H1 (cell line): ENCODE results near the gene GRID2. TPM values are rescaled to one million over a fixed set of nuclear protein-coding genes. Genes with fewer than 3 reads are reported as not detected.

Experiments used
- CTCF ChIA-PET: fragments of 300-600 bp; sonication (Branson Sonifier 250); formaldehyde crosslinking; loops from one replicate; lab custom pipeline; 2021; ENCODE audit not compliant: partially characterized antibody; lab: Charles Lee
- POLR2A ChIA-PET: fragments of 300-600 bp; sonication (Branson Sonifier 250); formaldehyde crosslinking; loops from one replicate; lab custom pipeline; 2021; ENCODE audit warnings: inconsistent platforms; ENCODE audit not compliant: partially characterized antibody; lab: Charles Lee
- DNase-seq, 2 experiments: peaks; one replicate each; pipeline versions ENCODE4 v3.0.0 to v3.0.0-alpha.2; 2010 to 2022; ENCODE audit warnings: low spot score in 2 of 2, low read depth in 1 of 2, mixed read lengths in 1 of 2
- FAIRE-seq: peaks from 2 replicates; lab custom pipeline; 2011; peaks lifted over from hg19 to GRCh38; lab: Jason Lieb, UNC
- H2AFZ ChIP-seq: 2 replicates; pipeline ENCODE4 v1.8.1; 2012; ENCODE audit warnings: low read length, inconsistent platforms
- H2AK5ac ChIP-seq: 2 replicates; pipeline ENCODE4 v1.6.1; 2013; ENCODE audit warnings: low read depth, low read length
- H2BK120ac ChIP-seq: replicated peaks from 2 replicates; pipeline ENCODE3; 2013; ENCODE audit warnings: low read depth, low read length, inconsistent platforms
- H2BK12ac ChIP-seq: 2 replicates; pipeline ENCODE4 v1.6.1; 2013; ENCODE audit warnings: low read depth, low read length
- H2BK15ac ChIP-seq: 2 replicates; pipeline ENCODE4 v1.6.1; 2013; ENCODE audit warnings: low read length
- H2BK20ac ChIP-seq: 2 replicates; pipeline ENCODE4 v1.6.1; 2013; ENCODE audit warnings: low read length
- H2BK5ac ChIP-seq: 2 replicates; pipeline ENCODE4 v1.6.1; 2013; ENCODE audit warnings: low read depth, low read length
- H3K14ac ChIP-seq: 2 replicates; pipeline ENCODE4 v1.6.1; 2013; ENCODE audit warnings: inconsistent platforms; ENCODE audit not compliant: insufficient read length
- H3K18ac ChIP-seq: 2 replicates; pipeline ENCODE4 v1.6.1; 2013; ENCODE audit warnings: low read length; ENCODE audit errors: extremely low read depth
- H3K23ac ChIP-seq: 2 replicates; pipeline ENCODE4 v1.6.1; 2013; ENCODE audit warnings: inconsistent platforms; ENCODE audit not compliant: insufficient read length
- H3K23me2 ChIP-seq: 2 replicates; pipeline ENCODE4 v1.6.1; 2013; ENCODE audit warnings: low read depth, low read length
- H3K27ac ChIP-seq: 2 replicates; pipeline ENCODE4 v1.6.1; 2011; ENCODE audit warnings: low read depth, low read length, inconsistent platforms
- H3K27me3 ChIP-seq, 4 experiments: replicated peaks in 1 of 4; 1 replicate in 1 of 4; 2 replicates in 3 of 4; pipeline versions ENCODE4 v1.6.1 to v1.8.1; 2011 to 2013; ENCODE audit warnings: low read length in 3 of 4, mild to moderate bottlenecking in 3 of 4, inconsistent platforms in 2 of 4, mixed read lengths in 2 of 4, moderate library complexity in 1 of 4; ENCODE audit not compliant: control insufficient read depth in 3 of 4, insufficient read depth in 3 of 4; ENCODE audit errors: extremely low read depth in 1 of 4
- H3K36me3 ChIP-seq, 4 experiments: 2 replicates each; pipeline versions ENCODE4 v1.6.1 to v1.8.1; 2011 to 2013; ENCODE audit warnings: mild to moderate bottlenecking in 4 of 4, low read length in 3 of 4, moderate library complexity in 2 of 4, control low read depth in 1 of 4, inconsistent platforms in 1 of 4; ENCODE audit not compliant: insufficient read depth in 4 of 4, control insufficient read depth in 2 of 4
- H3K4ac ChIP-seq: replicated peaks from 2 replicates; pipeline ENCODE3; 2013; ENCODE audit warnings: low read length, low read depth, mixed read lengths, inconsistent platforms; ENCODE audit not compliant: insufficient read length
- H3K4me1 ChIP-seq, 4 experiments: replicated peaks in 1 of 4; 1 replicate in 1 of 4; 2 replicates in 3 of 4; pipeline versions ENCODE4 v1.6.1 to v1.8.1; 2011 to 2013; ENCODE audit warnings: low read length in 3 of 4, inconsistent platforms in 2 of 4, mixed read lengths in 1 of 4; ENCODE audit not compliant: insufficient read depth in 4 of 4, control insufficient read depth in 3 of 4
- H3K4me2 ChIP-seq, 2 experiments: 2 replicates each; pipeline versions ENCODE4 v1.6.1 to v1.8.1; 2011 to 2013; ENCODE audit warnings: low read depth in 2 of 2, low read length in 2 of 2, control low read depth in 1 of 2, inconsistent platforms in 1 of 2, mild to moderate bottlenecking in 1 of 2; ENCODE audit not compliant: insufficient read depth in 1 of 2
- H3K4me3 ChIP-seq, 4 experiments: fragments of 200-600, 300-600 bp in 1 of 4; sonication (generic), shearing (Covaris generic), sonication (Bioruptor Twin) in 1 of 4; 2 replicates each; pipeline versions ENCODE4 v1.5.1 to v1.8.1; 2011 to 2016; ENCODE audit warnings: low read length in 4 of 4, low read depth in 3 of 4, control low read depth in 2 of 4, inconsistent platforms in 2 of 4, mild to moderate bottlenecking in 2 of 4, mixed read lengths in 1 of 4, moderate library complexity in 1 of 4; ENCODE audit not compliant: insufficient read depth in 2 of 4; ENCODE audit errors: extremely low read depth in 1 of 4
- H3K56ac ChIP-seq: replicated peaks from 2 replicates; pipeline ENCODE3; 2013; ENCODE audit warnings: low read depth, mild to moderate bottlenecking, mixed read lengths, low read length, inconsistent platforms; ENCODE audit not compliant: insufficient read length
- H3K79me1 ChIP-seq: 2 replicates; pipeline ENCODE4 v1.6.1; 2013; ENCODE audit warnings: low read depth, low read length, control low read depth
- H3K79me2 ChIP-seq, 2 experiments: 2 replicates each; pipeline versions ENCODE4 v1.6.1 to v1.8.1; 2012 to 2013; ENCODE audit warnings: low read length in 2 of 2, mild to moderate bottlenecking in 2 of 2, inconsistent platforms in 1 of 2; ENCODE audit not compliant: insufficient read depth in 2 of 2, control insufficient read depth in 1 of 2
- H3K9ac ChIP-seq, 4 experiments: replicated peaks in 1 of 4; 1 replicate in 1 of 4; 2 replicates in 3 of 4; pipeline versions ENCODE4 v1.6.1 to v1.8.1; 2011 to 2013; ENCODE audit warnings: low read depth in 3 of 4, low read length in 3 of 4, control low read depth in 2 of 4, mild to moderate bottlenecking in 2 of 4, moderate library complexity in 2 of 4, inconsistent platforms in 1 of 4; ENCODE audit errors: extremely low read depth in 1 of 4
- H3K9me3 ChIP-seq, 2 experiments: 2 replicates each; pipeline versions ENCODE4 v1.6.1 to v1.8.1; 2012 to 2013; ENCODE audit warnings: mild to moderate bottlenecking in 2 of 2, moderate library complexity in 2 of 2, control low read depth in 1 of 2, inconsistent platforms in 1 of 2, low read depth in 1 of 2, low read length in 1 of 2, mixed read lengths in 1 of 2; ENCODE audit not compliant: insufficient read depth in 2 of 2
- H4K20me1 ChIP-seq, 2 experiments: replicated peaks in 1 of 2; 2 replicates each; pipeline versions ENCODE3 to v1.8.1; 2011 to 2013; ENCODE audit warnings: inconsistent platforms in 2 of 2, low read length in 2 of 2, mild to moderate bottlenecking in 1 of 2; ENCODE audit not compliant: insufficient read depth in 2 of 2, control insufficient read depth in 1 of 2
- H4K5ac ChIP-seq: 2 replicates; pipeline ENCODE4 v1.6.1; 2013; ENCODE audit warnings: low read length, low read depth, mixed read lengths, inconsistent platforms; ENCODE audit not compliant: insufficient read length
- H4K8ac ChIP-seq: 2 replicates; pipeline ENCODE4 v1.8.0; 2013; ENCODE audit warnings: mild to moderate bottlenecking, moderate library complexity, low read length, inconsistent platforms; ENCODE audit not compliant: insufficient read depth; ENCODE audit errors: extremely low read depth
- H4K91ac ChIP-seq: replicated peaks from 2 replicates; pipeline ENCODE3; 2013; ENCODE audit warnings: low read length, mixed read lengths, inconsistent platforms; ENCODE audit not compliant: insufficient read length
- ASH2L ChIP-seq: fragments of 200-600, 300-600 bp; sonication (generic); IDR thresholded peaks from one replicate; pipeline ENCODE4 v1.7.1; 2017; ENCODE audit warnings: low read length
- CBX8 ChIP-seq: fragments of 300-800, 300-1000 bp; sonication (generic); IDR thresholded peaks from 2 replicates; pipeline ENCODE4 v1.7.1; 2016; ENCODE audit warnings: low read depth, low read length, borderline replicate concordance
- CREB1 ChIP-seq: IDR thresholded peaks from 2 replicates; pipeline ENCODE4 v1.6.1; 2012; ENCODE audit warnings: inconsistent platforms
- GTF2F1 ChIP-seq: IDR thresholded peaks from 2 replicates; pipeline ENCODE4 v1.6.1; 2012; ENCODE audit warnings: low read depth, low read length, improper control_type of control experiment, borderline replicate concordance
- KDM1A ChIP-seq: fragments of 200-600, 300-600 bp; sonication (generic); IDR thresholded peaks from 2 replicates; pipeline ENCODE4 v1.7.1; 2016; ENCODE audit warnings: mild to moderate bottlenecking, low read length, borderline replicate concordance
- NANOG ChIP-seq: IDR thresholded peaks from 2 replicates; pipeline ENCODE4 v1.6.1; 2011; ENCODE audit warnings: low read length, low read depth, mild to moderate bottlenecking, inconsistent platforms; ENCODE audit not compliant: insufficient read depth, poor library complexity, severe bottlenecking
- RAD21 ChIP-seq, 2 experiments: IDR thresholded peaks in 1 of 2; conservative IDR thresholded peaks in 1 of 2; 2 replicates each; pipeline ENCODE4 v1.6.1; 2011; ENCODE audit warnings: low read depth in 2 of 2, low read length in 2 of 2, improper control_type of control experiment in 1 of 2, inconsistent platforms in 1 of 2, mild to moderate bottlenecking in 1 of 2, moderate library complexity in 1 of 2
- RBBP5 ChIP-seq: IDR thresholded peaks from 2 replicates; pipeline ENCODE4 v1.7.1; 2012; ENCODE audit warnings: low read depth, mild to moderate bottlenecking, inconsistent platforms, low read length, moderate library complexity, borderline replicate concordance
- SIN3A ChIP-seq, 2 experiments: IDR thresholded peaks in 1 of 2; conservative IDR thresholded peaks in 1 of 2; 2 replicates each; pipeline ENCODE4 v1.6.1; 2011 to 2012; ENCODE audit warnings: low read length in 2 of 2, improper control_type of control experiment in 1 of 2, low read depth in 1 of 2, mild to moderate bottlenecking in 1 of 2
- TEAD4 ChIP-seq: IDR thresholded peaks from 2 replicates; pipeline ENCODE4 v1.6.1; 2012; ENCODE audit warnings: low read depth, low read length, inconsistent platforms, mixed read lengths
- YY1 ChIP-seq: IDR thresholded peaks from 2 replicates; pipeline ENCODE4 v1.6.1; 2011; ENCODE audit warnings: low read depth, mild to moderate bottlenecking, low read length
- WGBS, 2 experiments: shearing (Covaris generic) in 1 of 2; methylation state at CpG; one replicate each; pipeline versions ENCODE4 v1.1.6 to v1.1.7; 2013 to 2015; ENCODE audit warnings: low lambda C conversion rate in 2 of 2, mixed read lengths in 2 of 2, inconsistent platforms in 1 of 2, low coverage in 1 of 2, missing lambda C conversion rate in 1 of 2; ENCODE audit not compliant: insufficient replicate concordance in 2 of 2, insufficient coverage in 1 of 2, insufficient read length in 1 of 2; ENCODE audit errors: extremely low coverage in 1 of 2, missing lambda C conversion rate in 1 of 2; 5-methylcytosine and 5-hydroxymethylcytosine counted together
- polyA plus RNA-seq, 7 experiments: library from polyadenylated mRNA; depleted of rRNA in 3 of 7; stranded (reverse) in 5 of 7; unstranded in 2 of 7; fragments of >200 nt in 5 of 7; fragments of 200-250 nt in 2 of 7; gene quantifications; 1 replicate in 5 of 7; 2 replicates in 1 of 7; 4 replicates in 1 of 7; pipeline versions ENCODE4 v1.2.1 to v1.2.3, GENCODE V29; 2011 to 2013; ENCODE audit warnings: missing spikeins in 2 of 7, mixed read lengths in 2 of 7
- total RNA-seq: library from RNA; stranded (reverse); fragmentation: NEBNext Ultra II Directional; extraction: Animal tissue kit (Norgen Biotek cat#: 25700); gene quantifications from 2 replicates; pipeline ENCODE4 v1.2.1, GENCODE V29; 2021
- TF ChIP-seq, protein P1 (sequence below), 3 experiments: IDR thresholded peaks; 1 replicate in 2 of 3; 2 replicates in 1 of 3; pipeline versions ENCODE4 v1.5.1 to v1.6.1; 2011; ENCODE audit warnings: low read length in 3 of 3, mild to moderate bottlenecking in 3 of 3, inconsistent platforms in 2 of 3, low read depth in 1 of 3, moderate library complexity in 1 of 3; ENCODE audit not compliant: insufficient read depth in 1 of 3; ENCODE audit errors: control extremely low read depth in 1 of 3

Gene GRID2
- total and polyA plus RNA-seq, 2 of the 8 experiments (the other 6 are each of a cell fraction or from before 2014, with no cell fraction given), result 31.1 to 81.9 TPM

DNA sequence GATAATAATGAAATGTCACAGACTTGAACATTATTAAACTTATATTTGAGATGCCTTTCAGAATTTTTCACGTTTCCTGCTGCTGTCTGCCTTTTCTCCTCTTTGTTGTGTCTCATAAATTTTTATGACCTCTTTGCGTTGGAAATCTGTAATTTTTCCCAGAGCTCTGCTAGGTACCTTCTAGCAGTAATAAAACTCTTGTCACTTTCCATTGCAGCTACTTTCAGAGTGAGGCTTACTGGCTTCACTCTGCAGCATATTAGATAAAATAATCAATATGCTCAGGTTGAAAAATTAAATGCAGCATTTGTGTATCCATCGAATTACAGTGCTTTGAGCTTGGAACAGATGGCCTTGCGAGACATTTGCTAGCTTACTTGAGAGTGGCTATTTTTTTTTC lies 689.0 kb downstream of the GRID2 start:
- no peak overlapping the region for H2AK5ac ChIP-seq
- no peaks in the 10 kb centered on the region for H3K79me2 ChIP-seq
- H3K56ac ChIP-seq, result no peak overlapping the region
- no peaks in the 10 kb centered on the region for H4K20me1 ChIP-seq
- H3K9me3 ChIP-seq, result no peaks in the 10 kb centered on the region
- 81% methylated on average over 4 of the region's 4 CpGs; no CpG with 5 or more reads in 1 of the 2 experiments for WGBS, 2 experiments
- no peak overlapping the region for H3K23ac ChIP-seq
- no peak overlapping the region for H3K18ac ChIP-seq
- POLR2A ChIA-PET, result no interaction called here
- H4K5ac ChIP-seq, result no peak overlapping the region
- no peak overlapping the region for H2AFZ ChIP-seq
- no peak overlapping the region for H2BK5ac ChIP-seq
- no peak for DNase-seq
- FAIRE-seq, result no peak
- no peaks in the 10 kb centered on the region for H3K4me1 ChIP-seq
- H3K36me3 ChIP-seq, result no peaks in the 10 kb centered on the region; a peak in 1 of 8 replicates
- H4K8ac ChIP-seq, result no peak overlapping the region
- no peak overlapping the region for H4K91ac ChIP-seq
- no peak overlapping the region for H2BK15ac ChIP-seq
- no peaks in the 10 kb centered on the region for H3K27me3 ChIP-seq
- H3K4ac ChIP-seq, result no peak overlapping the region
- no peak overlapping the region for H2BK12ac ChIP-seq
- CTCF ChIA-PET, result no interaction called here
- no peaks in the 10 kb centered on the region for H3K79me1 ChIP-seq
- no peak overlapping the region for H3K4me3 ChIP-seq
- no peak overlapping the region for H3K14ac ChIP-seq
- H2BK20ac ChIP-seq, result no peak overlapping the region
- H3K4me2 ChIP-seq, result no peak overlapping the region
- no peaks in the 10 kb centered on the region for H3K23me2 ChIP-seq
- no peak overlapping the region for H3K27ac ChIP-seq
- no peak overlapping the region for H2BK120ac ChIP-seq
- H3K9ac ChIP-seq, result no peak overlapping the region
- TF ChIP-seq, protein P1, sequence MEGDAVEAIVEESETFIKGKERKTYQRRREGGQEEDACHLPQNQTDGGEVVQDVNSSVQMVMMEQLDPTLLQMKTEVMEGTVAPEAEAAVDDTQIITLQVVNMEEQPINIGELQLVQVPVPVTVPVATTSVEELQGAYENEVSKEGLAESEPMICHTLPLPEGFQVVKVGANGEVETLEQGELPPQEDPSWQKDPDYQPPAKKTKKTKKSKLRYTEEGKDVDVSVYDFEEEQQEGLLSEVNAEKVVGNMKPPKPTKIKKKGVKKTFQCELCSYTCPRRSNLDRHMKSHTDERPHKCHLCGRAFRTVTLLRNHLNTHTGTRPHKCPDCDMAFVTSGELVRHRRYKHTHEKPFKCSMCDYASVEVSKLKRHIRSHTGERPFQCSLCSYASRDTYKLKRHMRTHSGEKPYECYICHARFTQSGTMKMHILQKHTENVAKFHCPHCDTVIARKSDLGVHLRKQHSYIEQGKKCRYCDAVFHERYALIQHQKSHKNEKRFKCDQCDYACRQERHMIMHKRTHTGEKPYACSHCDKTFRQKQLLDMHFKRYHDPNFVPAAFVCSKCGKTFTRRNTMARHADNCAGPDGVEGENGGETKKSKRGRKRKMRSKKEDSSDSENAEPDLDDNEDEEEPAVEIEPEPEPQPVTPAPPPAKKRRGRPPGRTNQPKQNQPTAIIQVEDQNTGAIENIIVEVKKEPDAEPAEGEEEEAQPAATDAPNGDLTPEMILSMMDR (IDR thresholded peaks at IDR 0.05; ENCODE audit: control extremely low read depth in 1 of 3, insufficient read depth in 1 of 3, low read depth in 1 of 3, low read length in 3 of 3), result no peak
- TF ChIP-seq RAD21 (IDR thresholded peaks at IDR 0.05 in 1 of 2, conservative IDR thresholded peaks at IDR 0.05 in 1 of 2; ENCODE audit: low read depth in 2 of 2, low read length in 2 of 2), result no peak
- no peak for TF ChIP-seq CREB1
- no peak for TF ChIP-seq RBBP5
- TF ChIP-seq KDM1A, result no peak
- TF ChIP-seq SIN3A (conservative IDR thresholded peaks at IDR 0.05 in 1 of 2, IDR thresholded peaks at IDR 0.05 in 1 of 2; ENCODE audit: low read depth in 1 of 2, low read length in 2 of 2), result no peak
- TF ChIP-seq GTF2F1, result no peak
- TF ChIP-seq YY1, result no peak
- TF ChIP-seq ASH2L, result no peak
- TF ChIP-seq NANOG, result no peak
- no peak for TF ChIP-seq CBX8
- no peak for TF ChIP-seq TEAD4
